NCI-H526 (cell line): ENCODE results near the gene RMI2.

Experiments
- DNase-seq, 2 experiments: peaks; one replicate each; lab custom pipeline; 2025; lab: John Stamatoyannopoulos, UW

Gene RMI2

GRCh38 chr16:11328172-11329070 lies 16.8 kb upstream of the RMI2 start:
- DNase-seq: peak; percentile 34 to 42

DNA sequence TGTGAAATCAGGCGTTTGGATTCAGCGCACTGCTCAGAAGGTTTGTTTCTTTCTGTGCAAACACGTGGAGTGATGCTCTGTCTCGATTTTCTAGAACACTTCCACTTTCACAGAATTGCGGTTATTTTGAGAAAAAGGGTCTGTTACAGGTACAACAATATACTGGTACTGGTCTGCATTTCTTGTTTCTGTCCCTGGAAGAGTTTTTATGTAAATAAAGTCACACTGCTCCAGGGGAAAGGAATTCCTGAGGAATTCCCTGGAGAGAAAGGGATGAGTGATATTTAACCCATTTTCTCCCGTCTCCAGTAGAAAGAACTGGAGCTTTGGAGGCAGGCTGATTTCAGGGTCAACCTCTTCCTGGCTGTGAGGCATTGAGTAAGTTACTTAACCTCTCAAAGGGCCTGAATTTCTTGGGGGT lies 16.2 kb upstream of the RMI2 start:
- peak; percentile 29 to 64 for DNase-seq

DNA sequence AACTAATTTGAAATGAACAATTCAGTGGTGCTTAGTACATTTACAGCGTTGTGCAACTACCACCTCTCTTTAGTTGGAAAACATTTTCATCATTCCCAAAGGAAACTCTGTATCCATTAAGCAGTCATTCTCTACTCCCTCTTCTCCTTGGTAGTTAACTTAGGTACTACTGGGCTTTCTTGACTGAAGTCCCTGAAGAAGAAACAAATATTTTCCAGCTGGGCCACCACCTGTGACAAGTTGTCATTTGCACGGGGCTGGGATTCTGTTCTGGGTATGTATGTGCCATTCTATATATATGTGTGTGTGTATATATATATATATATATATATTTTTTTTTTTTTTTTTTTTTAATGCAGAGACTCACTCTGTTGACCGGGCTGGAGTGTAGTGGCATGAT lies 15.4 kb upstream of the RMI2 start:
- no peak for DNase-seq

GRCh38 chr16:11330526-11331237 lies 14.6 kb upstream of the RMI2 start:
- no peak for DNase-seq

DNA sequence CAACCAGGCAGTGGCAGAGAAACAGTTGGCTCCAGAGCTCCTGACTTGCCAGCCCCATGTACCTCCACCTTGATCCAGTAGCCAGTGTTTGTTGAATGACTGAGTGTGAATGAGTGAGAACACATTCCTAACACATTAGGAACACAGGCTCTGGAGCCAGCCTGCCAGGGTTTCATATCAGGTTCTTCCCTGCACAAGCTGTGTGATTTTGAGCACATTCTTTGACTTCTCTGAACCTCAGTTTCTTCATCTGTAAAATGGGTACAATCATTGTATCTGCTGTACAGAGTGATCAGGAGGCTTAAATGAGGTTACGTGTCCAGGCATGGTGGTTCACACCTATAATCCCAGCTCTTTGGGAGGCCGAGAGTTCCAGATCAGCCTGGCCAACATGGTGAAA lies 13.3 kb upstream of the RMI2 start:
- no peak for DNase-seq

DNA sequence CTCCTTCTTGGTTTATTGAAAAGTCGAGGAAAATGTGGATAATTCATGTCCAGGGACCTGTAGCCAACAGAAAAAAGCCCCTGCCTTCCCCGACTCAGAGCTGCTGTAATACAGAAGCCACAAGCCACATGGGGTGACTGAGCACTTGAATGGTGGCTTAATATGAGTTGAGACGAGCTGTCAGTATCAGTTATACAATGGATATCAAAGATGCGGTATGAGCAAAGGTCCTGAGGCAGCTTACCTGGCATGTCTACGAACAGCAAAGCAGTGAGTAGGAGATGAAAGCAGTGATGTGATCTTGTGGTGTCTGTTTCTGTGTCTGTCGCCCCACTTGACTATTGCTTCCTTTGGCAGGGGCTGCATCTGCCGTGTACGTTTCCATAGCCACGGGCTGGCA lies 12.2 kb upstream of the RMI2 start:
- DNase-seq: no peak

DNA sequence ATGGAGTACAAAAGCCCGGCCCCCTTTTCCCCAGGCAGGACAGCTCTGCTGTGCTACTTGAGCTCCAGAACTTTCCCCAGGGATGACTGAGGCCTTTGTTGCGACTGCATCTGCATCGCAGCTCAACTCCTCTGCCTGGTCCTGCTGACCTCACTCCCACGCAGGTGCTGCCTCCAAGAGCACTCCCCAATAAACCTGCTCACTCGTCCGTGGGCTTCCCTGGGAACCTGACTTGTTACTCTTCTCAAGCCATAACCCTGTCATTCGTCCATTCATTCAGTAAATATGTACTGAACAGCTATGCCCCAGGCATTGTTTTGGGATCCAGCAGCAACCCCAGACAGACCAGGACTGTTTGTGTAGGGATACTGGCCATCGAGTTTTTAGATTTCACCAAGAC lies 11.6 kb upstream of the RMI2 start:
- peak in 1 of 2 experiments; percentile 17 for DNase-seq

- DNase-seq: no peak
Observed at GRCh38 chr16:11334831-11335404, 10.3 kb upstream of the RMI2 start.

DNA sequence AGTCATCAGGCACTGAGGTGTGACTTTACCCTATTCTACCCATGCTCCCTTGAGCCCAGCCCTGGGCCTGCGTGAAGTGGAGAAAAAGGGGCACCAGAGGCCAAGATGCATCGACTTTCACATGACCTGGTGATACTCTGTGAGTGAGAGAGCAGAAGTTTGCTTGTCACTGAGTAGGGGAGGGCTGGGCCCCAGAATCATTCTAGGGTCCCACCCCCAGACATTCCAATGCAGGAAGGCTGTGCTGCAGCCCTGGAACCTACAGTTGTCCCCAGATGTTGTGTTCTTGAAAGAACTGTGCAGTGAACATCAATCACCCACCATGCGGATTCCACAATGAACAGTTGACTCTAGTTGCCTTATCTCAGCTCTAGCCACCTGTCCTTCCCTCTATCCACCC lies 6.2 kb upstream of the RMI2 start:
- DNase-seq: no peak

GRCh38 chr16:11340710-11341109 lies 4.5 kb upstream of the RMI2 start:
- no peak for DNase-seq

DNA sequence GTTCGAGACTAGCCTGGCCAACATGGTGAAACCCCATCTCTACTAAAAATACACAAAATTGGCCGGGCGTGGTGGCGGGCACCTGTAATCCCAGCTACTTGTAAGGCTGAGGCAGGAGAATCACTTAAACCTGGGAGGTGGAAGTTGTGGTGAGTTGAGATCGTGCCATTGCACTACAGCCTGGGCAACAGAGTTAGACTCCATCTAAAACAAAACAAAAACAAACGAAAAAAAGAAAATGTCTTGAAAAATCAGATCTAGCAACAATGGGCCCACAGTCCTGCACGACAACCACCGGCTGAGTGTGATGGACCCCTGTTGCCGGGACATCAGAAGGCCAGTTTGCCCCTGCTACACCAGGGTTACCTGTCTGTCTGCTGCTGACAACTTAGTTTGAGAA lies 3.9 kb upstream of the RMI2 start:
- no peak for DNase-seq

GRCh38 chr16:11342021-11342855 lies 3.0 kb upstream of the RMI2 start:
- no peak for DNase-seq

DNA sequence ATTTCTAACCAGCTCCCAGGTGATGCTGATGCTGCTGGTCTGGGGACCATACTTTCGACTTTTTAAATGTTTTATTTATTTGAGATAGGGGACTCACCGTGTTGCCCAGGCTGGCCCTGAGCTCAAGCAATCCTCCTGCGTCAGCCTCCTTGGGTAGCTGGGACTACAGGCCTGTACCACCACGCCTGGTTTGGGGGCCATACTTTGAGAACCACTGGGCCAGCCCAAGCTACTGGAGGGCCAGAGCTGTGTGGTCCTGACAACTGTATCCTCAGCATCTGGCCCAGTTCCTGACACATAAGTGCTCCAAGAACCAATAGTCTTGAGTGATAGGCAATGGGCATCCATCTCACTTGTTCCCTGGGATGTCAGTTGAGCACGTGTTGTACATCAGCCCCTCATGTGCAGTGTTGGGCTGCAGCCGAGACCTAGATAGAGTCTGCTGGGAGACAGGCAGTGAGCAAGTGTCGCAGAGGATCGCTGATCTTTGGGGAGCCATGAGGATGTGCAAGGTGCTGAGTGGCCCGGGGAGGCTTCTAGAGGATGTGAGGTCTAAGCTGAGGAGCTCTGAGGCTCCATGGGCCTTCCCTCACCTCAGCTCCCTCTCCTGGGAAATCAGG lies 1.6 kb downstream of the RMI2 start:
- peak in 1 of 2 experiments; percentile 38 for DNase-seq

DNA sequence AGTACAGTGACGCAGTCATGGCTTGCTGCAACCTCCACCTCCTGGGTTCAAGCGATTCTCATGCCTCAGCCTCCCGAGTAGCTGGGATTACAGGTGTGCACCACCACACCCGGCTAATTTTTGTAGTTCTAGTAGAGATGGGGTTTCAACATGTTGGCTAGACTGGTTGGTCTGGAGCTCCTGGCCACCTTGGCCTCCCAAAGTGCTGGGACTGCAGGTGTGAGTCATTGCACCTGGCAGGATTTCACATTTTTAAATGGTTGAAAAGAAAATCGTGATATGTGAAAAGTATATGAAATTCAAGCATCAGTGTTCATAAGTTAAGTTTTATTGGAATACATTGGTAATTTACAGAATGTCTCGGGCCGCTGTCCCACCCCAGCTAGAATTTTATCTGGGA lies 2.6 kb downstream of the RMI2 start:
- no peak for DNase-seq

GRCh38 chr16:11348737-11349598 lies 3.7 kb downstream of the RMI2 start:
- no peak for DNase-seq

DNA sequence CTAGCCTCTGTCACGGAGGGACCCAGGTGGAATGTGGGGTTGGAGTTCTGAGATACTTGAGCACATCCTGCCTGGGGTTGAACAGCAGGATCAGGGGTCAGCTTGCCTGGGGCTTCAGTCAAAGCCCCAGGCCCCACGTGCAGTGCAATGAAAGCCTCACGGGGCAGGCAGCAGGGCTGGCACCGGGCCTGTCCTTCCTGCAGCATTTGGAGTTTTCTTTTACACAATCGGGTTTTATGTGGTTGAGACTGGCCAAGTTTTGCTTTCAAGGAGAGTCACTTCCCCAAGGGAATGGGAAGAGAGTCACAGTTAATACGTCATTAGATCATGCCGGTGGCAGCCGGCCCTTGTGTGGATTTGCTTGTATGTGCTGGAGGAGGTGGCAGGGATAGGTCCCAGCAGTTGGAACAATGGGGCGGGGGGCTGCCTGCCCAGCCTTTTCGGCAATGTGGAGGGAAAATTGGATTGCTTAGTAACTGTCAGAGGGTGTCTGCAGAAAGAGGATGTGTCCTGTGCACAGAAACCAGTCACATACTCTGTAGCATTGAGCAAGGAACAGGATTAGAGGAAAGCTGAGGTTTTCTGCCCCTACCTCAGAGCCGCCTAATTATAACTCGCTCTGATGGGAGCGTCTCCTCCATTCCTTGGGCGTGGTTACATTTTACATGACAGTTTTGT lies 4.5 kb downstream of the RMI2 start:
- DNase-seq: peak; percentile 16 to 58

DNA sequence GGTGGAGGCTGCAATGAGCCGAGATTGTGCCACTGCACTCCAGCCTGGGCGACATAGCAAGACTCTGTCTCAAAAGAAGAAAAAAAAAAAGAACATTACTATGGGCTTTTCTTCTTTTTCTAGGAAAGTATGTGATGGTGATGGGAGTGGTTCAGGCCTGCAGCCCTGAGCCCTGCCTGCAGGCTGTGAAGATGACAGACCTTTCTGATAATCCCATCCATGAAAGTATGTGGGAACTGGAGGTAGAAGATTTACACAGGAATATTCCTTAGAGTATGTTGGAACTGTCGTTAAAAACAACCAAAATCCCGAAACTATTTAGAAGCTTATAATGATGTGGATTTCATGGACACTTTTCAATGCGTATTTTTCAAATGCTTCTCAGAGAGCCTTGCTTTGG lies 5.3 kb downstream of the RMI2 start:
- peak in 1 of 2 experiments; percentile 46 for DNase-seq

GRCh38 chr16:11350921-11351335 lies 5.7 kb downstream of the RMI2 start:
- peak; percentile 92 to 95 for DNase-seq

GRCh38 chr16:11353158-11353557 lies 7.9 kb downstream of the RMI2 start:
- DNase-seq: no peak

DNA sequence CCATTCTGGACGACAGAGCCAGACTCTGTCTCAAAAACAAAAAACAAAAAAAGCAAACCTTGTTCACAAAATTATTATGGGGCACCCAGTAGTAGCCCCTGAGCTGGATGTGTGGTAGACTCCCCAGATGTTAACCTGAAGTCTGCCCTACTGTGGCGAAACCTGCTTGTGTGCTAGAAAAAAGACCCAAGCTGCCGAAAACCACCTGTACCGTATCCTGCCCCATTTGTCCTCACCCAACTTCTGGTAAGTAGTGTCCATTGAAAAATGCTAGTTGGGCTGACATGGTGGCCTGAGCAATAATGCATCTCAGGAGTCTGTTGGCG lies 9.1 kb downstream of the RMI2 start:
- no peak for DNase-seq
